Muscle layer of duodenum (tissue), 2 donors: ENCODE results near the gene PPP1R8.
A peak's percentile ranks its signal among the peaks of the same experiment; 100 is the strongest.
"Not testable (repeated sequence)": the region's sequence is repeated elsewhere in the genome, so short reads cannot be mapped to it uniquely, and the experiment has no call there.

Source experiments
- H3K27ac ChIP-seq: one replicate; pipeline ENCODE4 v1.7.0; 2013; ENCODE audit warnings: mild to moderate bottlenecking, low read length
- H3K27me3 ChIP-seq: one replicate; pipeline ENCODE4 v1.7.0; 2013; ENCODE audit warnings: low read depth, mild to moderate bottlenecking, control low read depth, low read length
- H3K36me3 ChIP-seq, 2 donors: one replicate each; pipeline ENCODE4 v1.7.0; 2013; ENCODE audit warnings: low read length in 2 of 2, control low read depth in 1 of 2, mild to moderate bottlenecking in 1 of 2; ENCODE audit not compliant: insufficient read depth in 2 of 2, control insufficient read depth in 1 of 2
- H3K4me1 ChIP-seq, 2 donors: one replicate each; pipeline ENCODE4 v1.7.0; 2013; ENCODE audit warnings: low read length in 2 of 2, mild to moderate bottlenecking in 2 of 2, control low read depth in 1 of 2, moderate library complexity in 1 of 2; ENCODE audit not compliant: insufficient read depth in 2 of 2, control insufficient read depth in 1 of 2
- H3K4me3 ChIP-seq, 2 donors: one replicate each; pipeline ENCODE4 v1.7.0; 2013; ENCODE audit warnings: low read length in 2 of 2, low read depth in 1 of 2, mild to moderate bottlenecking in 1 of 2
- H3K9me3 ChIP-seq, 2 donors: one replicate each; pipeline ENCODE4 v1.7.0; 2013; ENCODE audit warnings: low read length in 2 of 2, control low read depth in 1 of 2, mild to moderate bottlenecking in 1 of 2; ENCODE audit not compliant: control insufficient read depth in 1 of 2
- donor health status: healthy.

The PPP1R8 gene

GRCh38 chr1:27833470-27833869, 2.9 kb downstream of the PPP1R8 start:
- no peak overlapping the region for H3K4me3 ChIP-seq
- H3K36me3 ChIP-seq = peaks cover 20 to 28% of the 10 kb centered on the region in 2 donors
- no peak overlapping the region for H3K27ac ChIP-seq
- no peaks in the 10 kb centered on the region for H3K27me3 ChIP-seq
- no peaks in the 10 kb centered on the region for H3K9me3 ChIP-seq
- H3K4me1 ChIP-seq = peaks cover 13 to 23% of the 10 kb centered on the region in 2 donors

GRCh38 chr1:27835046-27835445, 4.5 kb downstream of the PPP1R8 start:
- Histone ChIP-seq H3K4me1 (peaks cover 13 to 19% of the 10 kb centered on the region in 2 donors), H3K9me3 (no peaks in the 10 kb centered on the region), H3K36me3 (peaks cover 21 to 41% of the 10 kb centered on the region in 2 donors), H3K4me3 (no peak overlapping the region), H3K27me3 (no peaks in the 10 kb centered on the region), H3K27ac (no peak overlapping the region)

GRCh38 chr1:27835501-27835900, 4.9 kb downstream of the PPP1R8 start:
- Histone ChIP-seq H3K27ac (no peak overlapping the region), H3K27me3 (no peaks in the 10 kb centered on the region)

GRCh38 chr1:27849951-27850350, 19.4 kb downstream of the PPP1R8 start:
- H3K4me3 ChIP-seq = no peak overlapping the region
- H3K4me1 ChIP-seq = no peaks in the 10 kb centered on the region
- H3K36me3 ChIP-seq = peaks cover 37 to 57% of the 10 kb centered on the region in 2 donors
- H3K27me3 ChIP-seq = no peaks in the 10 kb centered on the region
- no peak overlapping the region for H3K27ac ChIP-seq
- no peaks in the 10 kb centered on the region for H3K9me3 ChIP-seq

More at GRCh38 chr1:27835501-27835900, 4.9 kb downstream of the PPP1R8 start:
- peaks cover 13 to 19% of the 10 kb centered on the region in 2 donors for H3K4me1 ChIP-seq
- H3K4me3 ChIP-seq = no peak overlapping the region
- peaks cover 25 to 46% of the 10 kb centered on the region in 2 donors for H3K36me3 ChIP-seq
- H3K9me3 ChIP-seq = no peaks in the 10 kb centered on the region

- H3K27me3 ChIP-seq = no peaks in the 10 kb centered on the region
- H3K4me1 ChIP-seq = peaks cover 5 to 6% of the 10 kb centered on the region in 2 donors
- peaks cover 11 to 17% of the 10 kb centered on the region in 2 donors for H3K36me3 ChIP-seq
- no peaks in the 10 kb centered on the region for H3K9me3 ChIP-seq
- no peak overlapping the region for H3K27ac ChIP-seq
- H3K4me3 ChIP-seq = no peak overlapping the region
These were observed 24.5 kb downstream of the PPP1R8 start for GRCh38 chr1:27855085-27855484.

- Histone ChIP-seq H3K27ac (no peak overlapping the region), H3K27me3 (no peaks in the 10 kb centered on the region), H3K4me3 (no peak overlapping the region), H3K9me3 (no peaks in the 10 kb centered on the region), H3K36me3 (peaks cover 0 to 2% of the 10 kb centered on the region in 2 donors), H3K4me1 (peaks cover 5 to 6% of the 10 kb centered on the region in 2 donors)
These were observed 26.2 kb downstream of the PPP1R8 start for GRCh38 chr1:27856561-27857343.

GRCh38 chr1:27857552-27857951, 27.0 kb downstream of the PPP1R8 start:
- not testable (repeated sequence) for H3K27me3 ChIP-seq, H3K27ac ChIP-seq, H3K9me3 ChIP-seq, H3K4me3 ChIP-seq, H3K36me3 ChIP-seq, H3K4me1 ChIP-seq

GRCh38 chr1:27858072-27858948, 27.7 kb downstream of the PPP1R8 start:
- no peak overlapping the region for H3K27ac ChIP-seq
- peaks cover 5 to 8% of the 10 kb centered on the region in 2 donors for H3K4me1 ChIP-seq
- H3K9me3 ChIP-seq = no peaks in the 10 kb centered on the region
- no peaks in the 10 kb centered on the region for H3K27me3 ChIP-seq
- H3K4me3 ChIP-seq = peak overlapping the region in 1 of 2 donors; percentile 26
- no peaks in the 10 kb centered on the region for H3K36me3 ChIP-seq

GRCh38 chr1:27858949-27859576, 28.5 kb downstream of the PPP1R8 start:
- Histone ChIP-seq H3K4me3 (no peak overlapping the region), H3K27ac (no peak overlapping the region), H3K27me3 (no peaks in the 10 kb centered on the region), H3K9me3 (no peaks in the 10 kb centered on the region), H3K4me1 (peaks cover 5 to 10% of the 10 kb centered on the region in 2 donors), H3K36me3 (no peaks in the 10 kb centered on the region)

GRCh38 chr1:27861436-27861835, 30.9 kb downstream of the PPP1R8 start:
- H3K9me3 ChIP-seq = no peaks in the 10 kb centered on the region
- H3K27ac ChIP-seq = no peak overlapping the region
- H3K36me3 ChIP-seq = no peaks in the 10 kb centered on the region
- H3K4me1 ChIP-seq = peaks cover 5 to 10% of the 10 kb centered on the region in 2 donors
- no peak overlapping the region for H3K4me3 ChIP-seq
- H3K27me3 ChIP-seq = no peaks in the 10 kb centered on the region

- no peak overlapping the region for H3K4me3 ChIP-seq
- peaks cover 5 to 10% of the 10 kb centered on the region in 2 donors for H3K4me1 ChIP-seq
- no peaks in the 10 kb centered on the region for H3K36me3 ChIP-seq
- H3K27me3 ChIP-seq = no peaks in the 10 kb centered on the region
- peak overlapping the region; percentile 47 for H3K27ac ChIP-seq
- H3K9me3 ChIP-seq = no peaks in the 10 kb centered on the region
These were observed 31.4 kb downstream of the PPP1R8 start for GRCh38 chr1:27862004-27862403.
